HEK293T (cell line): ENCODE results near the gene ATP5MG.

Source experiments
- BHLHE40 ChIP-seq: fragments of 450-650 bp; IDR thresholded peaks from 2 replicates; pipeline ENCODE4 v1.6.1; 2016; ENCODE audit warnings: mild to moderate bottlenecking, moderate library complexity, borderline replicate concordance
- ELF4 ChIP-seq: fragments of 450-650 bp; IDR thresholded peaks from 2 replicates; pipeline ENCODE4 v1.6.1; 2017; ENCODE audit warnings: antibody characterized with exemption
- FOXA1 ChIP-seq: fragments of 450-650 bp; IDR thresholded peaks from 2 replicates; pipeline ENCODE4 v1.6.1; 2016; ENCODE audit warnings: mild to moderate bottlenecking
- FOXK2 ChIP-seq: fragments of 450-650 bp; IDR thresholded peaks from 2 replicates; pipeline ENCODE4 v1.6.1; 2016; ENCODE audit warnings: mild to moderate bottlenecking
- FOXM1 ChIP-seq: fragments of 450-650 bp; IDR thresholded peaks from 2 replicates; pipeline ENCODE4 v1.6.1; 2017; ENCODE audit warnings: mild to moderate bottlenecking, borderline replicate concordance
- LEF1 ChIP-seq: fragments of 450-650 bp; IDR thresholded peaks from 2 replicates; pipeline ENCODE4 v1.6.1; 2017; ENCODE audit warnings: mild to moderate bottlenecking, borderline replicate concordance
- NFRKB ChIP-seq: fragments of 450-650 bp; IDR thresholded peaks from 2 replicates; pipeline ENCODE4 v1.6.1; 2016; ENCODE audit warnings: mild to moderate bottlenecking, moderate library complexity
- PKNOX1 ChIP-seq: fragments of 450-650 bp; IDR thresholded peaks from 2 replicates; pipeline ENCODE4 v1.6.1; 2016
- SUZ12 ChIP-seq: fragments of 450-650 bp; IDR thresholded peaks from 2 replicates; pipeline ENCODE4 v1.6.1; 2016; ENCODE audit warnings: mild to moderate bottlenecking
- TARDBP ChIP-seq: fragments of 450-650 bp; IDR thresholded peaks from 2 replicates; pipeline ENCODE4 v1.6.1; 2016

- TF ChIP-seq FOXM1 (no peak), FOXA1 (no peak), LEF1 (no peak), PKNOX1 (no peak), BHLHE40 (no peak), NFRKB (no peak), SUZ12 (no peak), FOXK2 (no peak), TARDBP (no peak), ELF4 (no peak)
Observed at GRCh38 chr11:118415062-118415738, 13.8 kb downstream of the ATP5MG start.
